GM19397 (cell line): ENCODE data around the gene SDCCAG8.

Experiments
- ATAC-seq: cut with Tn5 transposase; IDR thresholded peaks from one replicate; pipeline ENCODE4 v1.9.1; 2021; ENCODE audit warnings: mild to moderate bottlenecking, moderate library complexity; ENCODE audit not compliant: unreplicated experiment

Gene SDCCAG8

GRCh38 chr1:243379208-243379607, 123.4 kb downstream of the SDCCAG8 start:
- ATAC-seq: no peak

GRCh38 chr1:243379706-243380105, 123.9 kb downstream of the SDCCAG8 start:
- no peak for ATAC-seq

- no peak for ATAC-seq
Observed at GRCh38 chr1:243388276-243388675, 132.4 kb downstream of the SDCCAG8 start.

- ATAC-seq: no peak
Observed at GRCh38 chr1:243390162-243390791, 134.4 kb downstream of the SDCCAG8 start.

- ATAC-seq: no peak
Observed at GRCh38 chr1:243391355-243391754, 135.5 kb downstream of the SDCCAG8 start.

GRCh38 chr1:243393096-243393495, 137.3 kb downstream of the SDCCAG8 start:
- no peak for ATAC-seq

GRCh38 chr1:243394066-243394465, 138.2 kb downstream of the SDCCAG8 start:
- no peak for ATAC-seq

- ATAC-seq: no peak
Observed at GRCh38 chr1:243394601-243395464, 139.0 kb downstream of the SDCCAG8 start.

- no peak for ATAC-seq
Observed at GRCh38 chr1:243396424-243396823, 140.6 kb downstream of the SDCCAG8 start.

GRCh38 chr1:243396876-243397275, 141.0 kb downstream of the SDCCAG8 start:
- no peak for ATAC-seq

- no peak for ATAC-seq
Observed at GRCh38 chr1:243397613-243398321, 141.9 kb downstream of the SDCCAG8 start.

- ATAC-seq: no peak
Observed at GRCh38 chr1:243399561-243400155, 143.8 kb downstream of the SDCCAG8 start.

GRCh38 chr1:243402868-243403267, 147.0 kb downstream of the SDCCAG8 start:
- ATAC-seq: no peak

- ATAC-seq: no peak
Observed at GRCh38 chr1:243406424-243406823, 150.6 kb downstream of the SDCCAG8 start.

GRCh38 chr1:243407284-243408018, 151.6 kb downstream of the SDCCAG8 start:
- no peak for ATAC-seq

GRCh38 chr1:243408479-243408878, 152.6 kb downstream of the SDCCAG8 start:
- ATAC-seq: no peak

GRCh38 chr1:243409284-243409683, 153.4 kb downstream of the SDCCAG8 start:
- ATAC-seq: no peak

GRCh38 chr1:243411472-243411871, 155.6 kb downstream of the SDCCAG8 start:
- no peak for ATAC-seq

- ATAC-seq: peak; percentile 47
Observed at GRCh38 chr1:243413431-243414151, 157.8 kb downstream of the SDCCAG8 start.

GRCh38 chr1:243414152-243414494, 158.3 kb downstream of the SDCCAG8 start:
- no peak for ATAC-seq
